NCI-H345 treated with DMSO at 0.1 percent for 48 hours (cell line): Measurements from ENCODE around the gene TGFB1.
A peak's percentile ranks its signal among the peaks of the same experiment; 100 is the strongest.
"Not testable (repeated sequence)": the region's sequence is repeated elsewhere in the genome, so short reads cannot be mapped to it uniquely, and the experiment has no call there.

ENCODE experiments used
- DNase-seq: peaks from one replicate; lab custom pipeline; 2025; ENCODE audit not compliant: unreplicated experiment; lab: John Stamatoyannopoulos, UW

The TGFB1 gene

GRCh38 chr19:41371119-41371518, 17.4 kb upstream of the TGFB1 start:
- not testable (repeated sequence) for DNase-seq

- DNase-seq = no peak
These were observed 16.0 kb upstream of the TGFB1 start for GRCh38 chr19:41369769-41370168.

- DNase-seq = no peak
These were observed 14.2 kb upstream of the TGFB1 start for GRCh38 chr19:41367848-41368301.

- DNase-seq = no peak
These were observed 12.4 kb upstream of the TGFB1 start for GRCh38 chr19:41366089-41366488.

- no peak for DNase-seq
These were observed 11.0 kb upstream of the TGFB1 start for GRCh38 chr19:41364524-41365391.

- DNase-seq = peak; percentile 92
These were observed 10.2 kb upstream of the TGFB1 start, which contains the start of gene B9D2 for GRCh38 chr19:41363753-41364523. Gene B9D2, minus strand, starts transcription at chr19:41364149. Its CDS starts 630 bp downstream, at chr19:41363519.

GRCh38 chr19:41363371-41363752, 9.6 kb upstream of the TGFB1 start:
- no peak for DNase-seq

- no peak for DNase-seq
These were observed 8.6 kb upstream of the TGFB1 start for GRCh38 chr19:41362143-41362847.

- no peak for DNase-seq
These were observed 6.0 kb upstream of the TGFB1 start for GRCh38 chr19:41359741-41360140.

GRCh38 chr19:41357746-41358145, 4.0 kb upstream of the TGFB1 start:
- DNase-seq = no peak

GRCh38 chr19:41356984-41357739, 3.4 kb upstream of the TGFB1 start:
- no peak for DNase-seq

GRCh38 chr19:41355802-41356201, 2.1 kb upstream of the TGFB1 start:
- no peak for DNase-seq

- no peak for DNase-seq
These were observed 1.3 kb upstream of the TGFB1 start for GRCh38 chr19:41355035-41355434.

GRCh38 chr19:41354343-41354953, 726 bp upstream of the TGFB1 start:
- no peak for DNase-seq

GRCh38 chr19:41352609-41353465, 885 bp downstream of the TGFB1 start:
- no peak for DNase-seq

- DNase-seq = no peak
These were observed 1.5 kb downstream of the TGFB1 start for GRCh38 chr19:41352279-41352608.

GRCh38 chr19:41351339-41352245, 2.1 kb downstream of the TGFB1 start:
- no peak for DNase-seq

GRCh38 chr19:41350735-41351338, 2.9 kb downstream of the TGFB1 start:
- DNase-seq = no peak
